Activated T-helper 2 cell treated with anti-CD3 and anti-CD28 coated beads, Interferon-gamma antibody, Interleukin-2, Interleukin-4, amounts not matched to agents 10 μg/mL and 5 μg/mL and 100 μg/mL, durations not matched to agents 14 hours and 24 hours and 36 hours (primary cell): ENCODE measurements around the gene SLC16A12. TPM values are rescaled to one million over a fixed set of nuclear protein-coding genes. Genes with fewer than 3 reads are reported as not detected.

Experiments used
- DNase-seq: peaks from one replicate; pipeline ENCODE4 v3.0.0; 2021; ENCODE audit warnings: low spot score
- H3K27ac Mint-ChIP-seq: one replicate; pipeline ENCODE4 v1.8.0; 2021; ENCODE audit warnings: mixed read lengths
- H3K27me3 Mint-ChIP-seq: one replicate; pipeline ENCODE4 v1.8.0; 2021; ENCODE audit warnings: low read depth, mixed read lengths
- H3K36me3 Mint-ChIP-seq: one replicate; pipeline ENCODE4 v1.8.0; 2021; ENCODE audit warnings: low read depth, mixed read lengths
- H3K4me1 Mint-ChIP-seq: one replicate; pipeline ENCODE4 v1.8.0; 2021; ENCODE audit warnings: low read depth, mixed read lengths
- H3K4me3 Mint-ChIP-seq: one replicate; pipeline ENCODE4 v1.8.0; 2021; ENCODE audit warnings: low read depth, mild to moderate bottlenecking, moderate library complexity, mixed read lengths
- H3K9me3 Mint-ChIP-seq: one replicate; pipeline ENCODE4 v1.8.0; 2021; ENCODE audit warnings: mixed read lengths
- intact Hi-C: fragments of 100-400 bp; cut with micrococcal nuclease; formaldehyde crosslinking; loops from one replicate; pipeline ENCODE4 v1.15.1; 2023
- total RNA-seq: library from RNA; stranded (reverse); gene quantifications from 2 replicates; pipeline ENCODE4 v1.2.3, GENCODE V29; 2022

The SLC16A12 gene
- total RNA-seq, 1 donor from 2014 or later: not detected

DNA sequence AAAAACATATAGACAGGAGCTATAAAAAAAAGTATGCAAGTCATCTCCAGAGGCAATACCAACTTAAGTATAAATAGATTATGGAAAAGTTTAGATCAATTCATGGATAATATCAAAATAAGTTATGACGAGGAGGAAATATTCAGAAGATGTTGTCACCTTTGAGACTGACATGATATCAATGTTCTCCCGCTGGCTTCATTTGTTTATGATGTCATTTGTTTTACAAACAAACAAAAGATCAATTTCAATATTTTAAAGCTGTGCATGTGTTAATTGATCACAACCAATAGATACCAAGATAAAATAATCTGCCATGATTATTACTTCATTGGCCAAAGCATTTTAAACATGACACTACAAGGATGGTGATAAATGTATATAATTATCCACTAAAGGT is 43.5 kb downstream of the SLC16A12 start:
- Mint-ChIP-seq H3K4me3 (no peak overlapping the region), H3K27ac (no peak overlapping the region), H3K4me1 (no peaks in the 10 kb centered on the region), H3K9me3 (no peaks in the 10 kb centered on the region), H3K36me3 (no peaks in the 10 kb centered on the region), H3K27me3 (peaks cover 13% of the 10 kb centered on the region)
- no peak for DNase-seq
- intact Hi-C loops: no loop called here

DNA sequence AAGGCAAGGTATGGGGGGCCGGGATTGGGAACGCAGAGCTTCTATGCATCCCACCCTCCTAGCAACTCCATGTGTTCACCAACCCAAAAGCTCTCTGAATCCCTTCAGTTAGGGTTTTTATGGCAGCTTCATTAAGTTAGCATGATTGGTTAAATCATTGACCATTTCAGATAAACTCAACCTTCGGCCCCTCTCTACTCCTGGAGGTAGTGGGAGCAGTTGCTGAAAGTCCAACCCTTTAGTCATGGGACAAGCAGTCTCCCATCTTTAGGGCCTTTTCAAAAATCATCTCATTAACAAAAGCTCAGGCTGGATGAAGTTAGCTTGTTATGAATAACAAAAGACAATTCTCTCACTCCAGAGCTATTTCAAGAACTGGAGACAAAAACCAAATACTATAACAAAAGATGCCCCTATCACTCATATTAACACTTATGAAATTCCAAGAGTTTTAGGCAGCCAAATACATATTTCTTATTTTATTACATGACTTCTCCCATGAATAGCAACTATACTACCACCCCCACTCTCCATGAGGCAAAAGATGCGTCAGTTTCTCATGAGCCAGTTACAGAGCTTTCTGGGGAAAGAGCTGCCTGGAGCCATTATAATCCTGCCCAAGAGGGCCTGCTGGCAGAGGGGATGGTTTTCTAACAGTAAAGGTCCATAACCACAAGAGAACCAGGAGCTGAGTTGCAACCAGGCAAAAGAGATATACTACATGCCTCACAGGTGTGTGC is 44.6 kb downstream of the SLC16A12 start:
- Mint-ChIP-seq H3K4me1 (no peaks in the 10 kb centered on the region), H3K9me3 (no peaks in the 10 kb centered on the region), H3K27ac (no peak overlapping the region), H3K4me3 (no peak overlapping the region), H3K27me3 (peaks cover 9% of the 10 kb centered on the region), H3K36me3 (no peaks in the 10 kb centered on the region)
- intact Hi-C loops: no loop called here
- DNase-seq: no peak

DNA sequence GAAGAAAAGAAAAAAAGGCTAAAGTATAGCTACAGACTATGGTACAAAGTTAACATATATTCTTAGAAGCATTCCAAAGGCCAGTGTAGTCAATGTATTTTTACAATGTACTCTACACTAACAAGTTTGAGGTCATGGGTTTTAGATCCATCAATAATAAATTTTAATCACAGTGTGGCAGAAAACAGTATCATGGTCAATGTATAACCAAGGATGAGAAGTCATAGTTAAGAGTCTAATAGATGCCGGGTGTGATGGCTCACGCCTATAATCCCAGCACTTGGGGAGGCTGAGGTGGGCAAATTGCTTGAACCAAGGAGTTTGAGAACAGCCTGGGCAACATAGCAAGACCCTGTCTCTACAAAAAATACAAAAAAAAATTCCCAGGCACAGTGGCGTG is 53.1 kb downstream of the SLC16A12 start:
- intact Hi-C loops: no loop called here
- no peak overlapping the region for H3K27ac Mint-ChIP-seq
- H3K9me3 Mint-ChIP-seq: no peaks in the 10 kb centered on the region
- no peak overlapping the region for H3K4me3 Mint-ChIP-seq
- no peaks in the 10 kb centered on the region for H3K36me3 Mint-ChIP-seq
- no peak for DNase-seq
- H3K27me3 Mint-ChIP-seq: peaks cover 12% of the 10 kb centered on the region
- no peaks in the 10 kb centered on the region for H3K4me1 Mint-ChIP-seq

GRCh38 chr10:89481662-89482061 is 53.7 kb downstream of the SLC16A12 start:
- DNase-seq: no peak
- H3K4me1 Mint-ChIP-seq: no peaks in the 10 kb centered on the region
- no peak overlapping the region for H3K27ac Mint-ChIP-seq
- H3K27me3 Mint-ChIP-seq: peaks cover 12% of the 10 kb centered on the region
- H3K36me3 Mint-ChIP-seq: no peaks in the 10 kb centered on the region
- H3K9me3 Mint-ChIP-seq: no peaks in the 10 kb centered on the region
- intact Hi-C loops: no loop called here
- H3K4me3 Mint-ChIP-seq: no peak overlapping the region

DNA sequence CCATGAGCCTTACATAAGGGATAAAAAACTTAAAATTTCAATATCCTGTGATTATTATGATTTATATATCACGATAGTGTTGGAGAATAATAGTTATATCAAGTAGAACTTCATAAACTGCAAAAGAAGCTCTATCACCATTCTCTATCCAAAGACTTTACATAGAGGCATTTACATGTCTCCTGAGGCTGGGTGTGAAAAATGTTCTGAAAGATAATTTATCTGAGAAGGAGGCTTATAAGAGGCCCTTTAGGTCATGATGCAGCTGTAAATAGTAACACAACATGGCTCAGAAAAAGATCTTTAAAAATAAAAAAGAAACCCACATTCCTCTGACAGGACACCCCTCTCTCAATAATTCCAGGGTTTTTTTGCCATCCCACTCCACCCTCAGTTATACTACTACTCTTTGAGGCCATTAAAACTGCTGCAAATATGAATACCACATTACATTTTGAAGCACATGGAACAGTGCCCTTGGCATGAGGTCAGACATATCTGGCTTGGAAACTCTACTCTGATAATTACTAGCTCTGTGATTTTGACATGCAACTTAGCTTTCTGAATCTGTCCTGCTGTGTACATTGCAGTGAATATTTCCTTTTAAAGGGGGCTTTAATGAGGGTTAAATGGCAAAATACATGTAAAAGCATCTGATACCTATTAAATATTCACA is 55.5 kb downstream of the SLC16A12 start:
- Mint-ChIP-seq H3K4me1 (no peaks in the 10 kb centered on the region), H3K27me3 (peaks cover 7% of the 10 kb centered on the region), H3K27ac (no peak overlapping the region), H3K4me3 (no peak overlapping the region), H3K36me3 (no peaks in the 10 kb centered on the region), H3K9me3 (no peaks in the 10 kb centered on the region)
- DNase-seq: no peak
- intact Hi-C loops: no loop called here

DNA sequence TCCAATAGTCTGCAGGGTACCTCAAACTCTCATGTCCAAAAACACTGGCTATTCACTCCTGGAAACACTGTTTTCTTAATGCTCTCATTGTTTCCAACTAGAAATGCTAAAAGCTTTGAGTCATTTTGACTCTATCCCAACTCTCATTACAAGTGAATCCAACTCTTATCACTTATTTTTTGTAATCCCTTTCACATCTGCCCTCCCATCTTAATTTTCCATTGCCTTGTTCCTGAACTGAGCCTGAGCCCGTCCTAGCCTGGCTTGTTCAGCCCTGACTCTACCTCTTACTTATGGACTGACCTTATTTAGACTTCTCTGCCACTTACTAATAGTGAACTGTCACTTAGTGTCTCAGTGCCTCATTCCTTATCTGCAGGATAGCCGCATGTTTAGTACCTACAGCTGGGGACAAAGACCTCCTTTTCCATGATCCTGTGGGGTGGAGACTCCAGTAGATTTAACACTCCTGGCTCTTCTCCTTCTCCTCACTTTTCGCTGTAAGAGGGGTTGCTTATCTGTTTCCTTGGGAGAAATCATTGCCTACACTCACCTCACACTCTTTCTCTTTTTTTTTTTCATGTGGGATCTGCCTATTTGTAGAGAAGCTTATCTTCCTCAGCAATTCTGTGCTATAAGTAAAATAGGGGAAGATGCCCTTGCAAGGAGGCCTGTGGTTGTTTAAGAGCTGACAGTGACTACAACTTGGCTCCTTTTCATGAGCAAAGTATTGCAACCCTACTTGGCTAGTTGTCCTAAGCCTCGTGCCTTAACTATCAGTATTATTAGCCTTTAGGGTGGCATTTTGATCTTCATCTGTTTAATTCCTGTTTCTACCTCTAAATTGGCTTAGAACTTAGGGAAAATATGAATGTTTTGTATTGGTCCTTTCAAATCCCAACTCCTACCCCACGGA is 56.4 kb downstream of the SLC16A12 start:
- H3K9me3 Mint-ChIP-seq: no peaks in the 10 kb centered on the region
- no peaks in the 10 kb centered on the region for H3K4me1 Mint-ChIP-seq
- no peak overlapping the region for H3K4me3 Mint-ChIP-seq
- intact Hi-C loops: no loop called here
- no peak for DNase-seq
- H3K27me3 Mint-ChIP-seq: peaks cover 10% of the 10 kb centered on the region
- no peaks in the 10 kb centered on the region for H3K36me3 Mint-ChIP-seq
- no peak overlapping the region for H3K27ac Mint-ChIP-seq

DNA sequence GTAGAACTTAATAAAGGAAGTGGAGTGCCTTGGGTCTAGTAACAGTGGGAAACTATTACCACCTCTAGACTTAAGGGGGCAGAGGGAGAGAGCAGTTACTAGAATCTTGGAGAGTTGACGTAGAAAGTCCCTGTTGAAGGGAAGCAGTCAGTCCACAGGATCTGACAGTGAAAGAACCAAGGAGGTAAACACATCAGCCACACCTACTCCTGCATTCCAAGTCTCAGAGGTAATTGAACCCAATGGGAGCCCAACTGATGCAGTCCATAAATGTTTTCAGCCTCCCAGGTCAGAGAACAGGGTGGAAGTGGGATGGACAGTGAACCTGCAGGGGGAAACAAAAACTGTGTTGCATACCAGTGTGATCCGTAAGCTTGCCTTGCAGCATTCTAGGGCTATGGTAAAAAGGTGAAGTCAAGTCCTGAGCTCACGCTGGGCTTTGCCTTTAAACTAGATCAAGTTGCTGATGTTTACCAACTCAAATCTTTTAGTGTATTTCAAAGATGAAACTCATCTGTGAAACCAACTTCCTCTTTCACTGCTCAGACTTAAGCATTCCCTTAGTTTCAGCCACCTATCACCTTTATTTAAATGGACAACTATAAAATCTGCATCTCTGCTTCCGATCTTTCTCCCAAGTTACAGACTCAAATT is 57.2 kb downstream of the SLC16A12 start:
- intact Hi-C loops: no loop called here
- H3K4me3 Mint-ChIP-seq: no peak overlapping the region
- DNase-seq: no peak

GRCh38 chr10:89476150-89476549 is 59.2 kb downstream of the SLC16A12 start:
- intact Hi-C loops: no loop called here
- no peaks in the 10 kb centered on the region for H3K4me1 Mint-ChIP-seq
- no peaks in the 10 kb centered on the region for H3K36me3 Mint-ChIP-seq
- DNase-seq: no peak
- H3K27ac Mint-ChIP-seq: no peak overlapping the region
- H3K27me3 Mint-ChIP-seq: peaks cover 9% of the 10 kb centered on the region
- H3K4me3 Mint-ChIP-seq: no peak overlapping the region
- H3K9me3 Mint-ChIP-seq: no peaks in the 10 kb centered on the region

More for the DNA sequence above, 57.2 kb downstream of the SLC16A12 start:
- no peak overlapping the region for H3K27ac Mint-ChIP-seq
- H3K27me3 Mint-ChIP-seq: peaks cover 12% of the 10 kb centered on the region
- no peaks in the 10 kb centered on the region for H3K9me3 Mint-ChIP-seq
- H3K36me3 Mint-ChIP-seq: no peaks in the 10 kb centered on the region
- H3K4me1 Mint-ChIP-seq: no peaks in the 10 kb centered on the region

DNA sequence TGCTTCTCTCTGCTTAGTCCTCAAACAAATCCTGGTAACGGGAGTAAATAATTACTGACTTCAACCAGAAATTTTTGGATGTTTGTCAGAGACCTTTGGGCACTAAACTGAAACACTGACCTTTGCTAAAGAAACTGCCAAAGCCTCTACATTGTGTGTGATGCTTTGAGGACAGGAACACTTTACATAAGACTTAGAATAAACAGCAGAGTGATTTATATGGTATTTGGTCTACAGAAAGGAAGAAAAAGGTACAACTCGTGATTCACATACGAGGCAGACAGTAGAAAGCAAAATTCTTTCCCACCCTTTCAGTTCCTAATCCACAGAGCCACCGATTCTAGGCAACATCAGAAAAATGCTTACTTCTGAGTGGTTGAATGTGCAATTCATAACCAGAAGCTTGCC is 59.8 kb downstream of the SLC16A12 start:
- DNase-seq: no peak
- H3K4me1 Mint-ChIP-seq: peaks cover 3% of the 10 kb centered on the region
- no peak overlapping the region for H3K4me3 Mint-ChIP-seq
- H3K36me3 Mint-ChIP-seq: no peaks in the 10 kb centered on the region
- H3K9me3 Mint-ChIP-seq: no peaks in the 10 kb centered on the region
- no peak overlapping the region for H3K27ac Mint-ChIP-seq
- intact Hi-C loops: no loop called here
- H3K27me3 Mint-ChIP-seq: peaks cover 9% of the 10 kb centered on the region

- no peaks in the 10 kb centered on the region for H3K9me3 Mint-ChIP-seq
- peaks cover 7% of the 10 kb centered on the region for H3K4me1 Mint-ChIP-seq
- no peak for DNase-seq
- intact Hi-C loops: no loop called here
- no peak overlapping the region for H3K4me3 Mint-ChIP-seq
- no peak overlapping the region for H3K27ac Mint-ChIP-seq
- no peaks in the 10 kb centered on the region for H3K36me3 Mint-ChIP-seq
- H3K27me3 Mint-ChIP-seq: peaks cover 7% of the 10 kb centered on the region
Observed at GRCh38 chr10:89475125-89475524, 60.3 kb downstream of the SLC16A12 start.

DNA sequence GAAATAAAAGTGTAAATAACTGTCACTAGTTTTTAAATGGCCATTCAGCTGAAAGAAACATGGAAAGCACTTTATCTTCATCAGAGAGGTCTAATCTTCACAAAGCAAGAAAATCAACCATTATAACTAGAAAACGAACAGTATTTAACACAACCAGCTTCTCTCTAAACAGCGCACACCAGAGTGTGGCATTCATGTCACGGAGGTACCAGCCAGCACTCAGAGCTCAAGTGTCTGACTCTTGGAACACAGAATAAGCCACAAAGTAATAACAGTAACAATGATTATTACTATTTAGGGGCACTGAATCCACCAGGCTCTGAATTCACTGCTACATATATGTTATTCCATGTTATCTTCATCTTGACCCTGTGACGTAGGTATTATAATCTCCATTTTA is 60.9 kb downstream of the SLC16A12 start:
- no peak overlapping the region for H3K27ac Mint-ChIP-seq
- H3K36me3 Mint-ChIP-seq: no peaks in the 10 kb centered on the region
- no peak overlapping the region for H3K4me3 Mint-ChIP-seq
- H3K9me3 Mint-ChIP-seq: no peaks in the 10 kb centered on the region
- peaks cover 8% of the 10 kb centered on the region for H3K27me3 Mint-ChIP-seq
- DNase-seq: no peak
- intact Hi-C loops: no loop called here
- peaks cover 7% of the 10 kb centered on the region for H3K4me1 Mint-ChIP-seq

GRCh38 chr10:89471110-89471809 is 64.1 kb downstream of the SLC16A12 start:
- Mint-ChIP-seq H3K9me3 (no peaks in the 10 kb centered on the region), H3K4me1 (peaks cover 7% of the 10 kb centered on the region), H3K27me3 (peaks cover 12% of the 10 kb centered on the region), H3K4me3 (no peak overlapping the region), H3K27ac (no peak overlapping the region), H3K36me3 (no peaks in the 10 kb centered on the region)
- intact Hi-C loops: no loop called here
- no peak for DNase-seq
